ENCODE data around the gene LCT.
"Not testable (repeated sequence)": the region's sequence is repeated elsewhere in the genome, so short reads cannot be mapped to it uniquely, and the experiment has no call there.

Gene LCT

DNA sequence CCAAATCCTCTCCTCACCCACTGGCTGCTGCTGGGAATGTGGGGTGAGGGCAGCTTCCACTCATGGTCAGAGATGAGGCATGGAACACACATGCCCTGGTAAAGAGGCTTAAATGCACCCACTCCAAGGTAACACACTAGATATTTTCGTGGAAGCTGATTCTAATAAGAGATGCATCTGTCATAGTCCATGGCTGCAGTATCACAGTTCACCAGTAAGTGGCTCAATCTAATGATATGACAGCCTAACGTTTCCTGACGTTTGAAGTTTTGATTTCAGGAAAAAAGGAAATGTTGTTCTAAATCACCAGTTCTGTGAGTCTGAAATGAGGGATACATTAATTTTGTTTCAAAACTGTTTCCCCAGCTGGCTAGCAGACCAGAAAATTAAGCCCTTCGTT is 38.2 kb downstream of the LCT start:
- Histone ChIP-seq H3K4me1 (ENCODE audit: control insufficient read depth, insufficient read depth, low read length) (no peaks in the 10 kb centered on the region), H3K36me3 (ENCODE audit: control insufficient read depth, insufficient read depth, low read length) (no peaks in the 10 kb centered on the region), H3K27me3 (ENCODE audit: control insufficient read depth, insufficient read depth, low read length, poor library complexity, severe bottlenecking) (no peaks in the 10 kb centered on the region), H3K4me3 (ENCODE audit: insufficient read depth, low read depth, low read length) (no peak overlapping the region), H3K9me3 (ENCODE audit: control insufficient read depth, low read length) (no peaks in the 10 kb centered on the region), H3K27ac (ENCODE audit: insufficient read depth, low read depth, low read length, poor library complexity, severe bottlenecking) (no peak overlapping the region)
- 79 to 88% methylated on average over 4 of the region's 4 CpGs for WGBS, 2 experiments

DNA sequence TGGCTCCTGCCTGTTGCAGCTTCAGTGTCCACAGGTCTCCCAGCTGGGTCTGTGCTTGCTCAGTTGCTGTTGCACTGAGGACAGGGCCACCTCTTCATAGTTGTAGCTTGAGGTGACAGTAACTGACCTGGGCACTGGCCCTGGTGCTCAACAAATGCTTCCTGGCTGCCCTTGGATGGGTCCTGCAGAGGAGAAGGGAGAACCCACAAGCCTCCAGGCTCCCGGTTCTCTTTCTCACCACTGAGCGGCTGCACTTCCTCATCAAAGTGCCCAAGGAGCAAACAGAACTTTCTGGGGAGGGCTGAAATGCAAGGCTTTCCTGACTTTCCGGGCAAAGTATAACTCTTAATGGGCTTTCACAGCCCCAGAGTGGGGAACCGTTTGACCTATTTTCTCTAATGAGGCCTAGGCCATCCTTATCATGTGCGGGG is 38.7 kb downstream of the LCT start:
- 75 to 77% methylated on average over 5 of the region's 5 CpGs for WGBS, 2 experiments
- Histone ChIP-seq H3K4me1 (ENCODE audit: control insufficient read depth, insufficient read depth, low read length) (no peaks in the 10 kb centered on the region), H3K4me3 (ENCODE audit: insufficient read depth, low read depth, low read length) (no peak overlapping the region), H3K9me3 (ENCODE audit: control insufficient read depth, low read length) (no peaks in the 10 kb centered on the region), H3K36me3 (ENCODE audit: control insufficient read depth, insufficient read depth, low read length) (no peaks in the 10 kb centered on the region), H3K27ac (ENCODE audit: insufficient read depth, low read depth, low read length, poor library complexity, severe bottlenecking) (no peak overlapping the region), H3K27me3 (ENCODE audit: control insufficient read depth, insufficient read depth, low read length, poor library complexity, severe bottlenecking) (no peaks in the 10 kb centered on the region)

DNA sequence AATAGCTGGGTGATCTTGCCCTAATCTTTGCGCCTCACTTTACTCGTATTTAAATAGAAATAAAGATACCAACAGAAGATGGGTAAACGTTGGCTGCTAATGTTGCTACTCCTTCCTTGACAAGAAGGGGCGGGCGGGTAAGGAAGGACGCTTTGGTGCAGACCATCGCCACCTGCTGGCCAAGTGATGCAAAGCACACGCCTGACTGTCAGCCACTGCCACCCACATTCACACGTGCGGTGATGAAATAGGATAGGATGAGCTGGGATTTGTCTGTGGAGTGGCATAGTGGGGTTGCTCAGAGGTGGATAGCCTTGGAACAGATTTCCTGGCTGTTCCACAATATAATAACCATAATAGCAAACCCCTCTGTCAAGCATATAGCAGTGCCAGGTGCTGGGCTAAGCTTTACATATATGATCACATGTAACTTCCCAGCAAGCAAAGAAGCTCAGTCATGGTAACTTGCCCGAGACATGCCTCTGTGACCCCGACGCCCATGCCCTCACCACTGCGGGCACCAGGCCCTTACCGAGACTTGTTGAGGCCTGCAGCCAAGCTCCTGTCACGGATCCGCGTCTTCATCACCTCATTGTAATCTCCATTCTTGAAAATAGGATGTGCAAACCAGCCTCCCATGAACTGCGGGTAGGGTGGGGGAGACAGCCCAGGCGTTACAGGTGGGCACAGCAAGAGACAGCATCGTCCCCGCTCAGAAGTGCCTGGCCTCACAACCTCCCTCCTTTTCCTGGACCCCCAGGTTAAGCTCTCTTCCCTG is 39.3 kb downstream of the LCT start:
- Histone ChIP-seq H3K27ac (ENCODE audit: insufficient read depth, low read depth, low read length, poor library complexity, severe bottlenecking) (no peak overlapping the region), H3K9me3 (ENCODE audit: control insufficient read depth, low read length) (no peaks in the 10 kb centered on the region)
- 55 to 60% methylated on average over 20 to 22 of the region's 22 CpGs for WGBS, 2 experiments

DNA sequence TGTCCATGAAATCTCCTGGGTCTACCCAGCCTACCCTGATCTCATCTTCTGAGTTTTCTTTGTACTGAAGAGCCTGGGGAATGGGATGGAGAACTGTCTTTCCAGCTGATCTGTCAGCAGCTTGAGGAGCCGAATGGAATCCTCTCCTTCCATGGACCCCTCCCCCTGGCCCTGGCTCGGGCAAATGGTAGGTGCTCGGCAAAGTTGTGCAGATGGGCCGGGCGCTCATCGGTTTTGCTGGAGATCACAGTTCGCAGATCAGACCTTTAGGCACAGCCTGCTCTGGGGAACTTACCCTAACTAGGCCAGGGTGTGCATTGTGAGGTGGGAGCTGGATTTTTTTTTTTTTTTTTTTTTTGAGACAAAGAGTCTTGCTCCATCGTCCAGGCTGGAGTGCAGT is 40.4 kb downstream of the LCT start:
- Histone ChIP-seq H3K4me1 (ENCODE audit: control insufficient read depth, insufficient read depth, low read length) (peaks cover 7% of the 10 kb centered on the region), H3K27me3 (ENCODE audit: control insufficient read depth, insufficient read depth, low read length, poor library complexity, severe bottlenecking) (no peaks in the 10 kb centered on the region), H3K36me3 (ENCODE audit: control insufficient read depth, insufficient read depth, low read length) (no peaks in the 10 kb centered on the region), H3K27ac (ENCODE audit: insufficient read depth, low read depth, low read length, poor library complexity, severe bottlenecking) (no peak overlapping the region), H3K4me3 (ENCODE audit: insufficient read depth, low read depth, low read length) (no peak overlapping the region), H3K9me3 (ENCODE audit: control insufficient read depth, low read length) (no peaks in the 10 kb centered on the region)
- whole genome bisulfite sequencing, 2 experiments: 95% methylated on average over 8 of the region's 8 CpGs

More for the DNA sequence above, 39.3 kb downstream of the LCT start:
- Histone ChIP-seq H3K4me1 (ENCODE audit: control insufficient read depth, insufficient read depth, low read length) (no peaks in the 10 kb centered on the region), H3K4me3 (ENCODE audit: insufficient read depth, low read depth, low read length) (no peak overlapping the region), H3K36me3 (ENCODE audit: control insufficient read depth, insufficient read depth, low read length) (no peaks in the 10 kb centered on the region), H3K27me3 (ENCODE audit: control insufficient read depth, insufficient read depth, low read length, poor library complexity, severe bottlenecking) (no peaks in the 10 kb centered on the region)

DNA sequence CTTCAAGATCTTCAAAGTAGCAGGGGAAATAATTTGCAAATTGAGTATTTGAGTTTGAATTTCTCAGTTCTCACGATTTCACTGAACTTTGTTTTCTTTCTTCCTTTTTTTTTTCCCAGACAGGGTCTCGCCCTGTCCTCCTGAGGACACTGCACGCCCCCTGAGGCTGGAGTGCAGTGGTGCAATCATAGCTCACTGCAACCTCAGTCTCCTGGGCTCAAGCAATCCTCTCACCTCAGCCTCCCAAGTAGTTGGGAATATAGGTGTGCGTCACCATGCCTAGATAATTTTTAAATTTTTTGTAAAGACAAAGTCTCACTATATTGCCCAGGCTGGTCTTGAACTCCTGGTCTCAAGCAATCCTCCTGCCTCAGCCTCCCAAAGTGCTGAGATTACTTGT is 41.3 kb downstream of the LCT start:
- not testable (repeated sequence) for H3K36me3 ChIP-seq (ENCODE audit: control insufficient read depth, insufficient read depth, low read length); H3K27ac ChIP-seq (ENCODE audit: insufficient read depth, low read depth, low read length, poor library complexity, severe bottlenecking); H3K4me3 ChIP-seq (ENCODE audit: insufficient read depth, low read depth, low read length); H3K9me3 ChIP-seq (ENCODE audit: control insufficient read depth, low read length); H3K4me1 ChIP-seq (ENCODE audit: control insufficient read depth, insufficient read depth, low read length); H3K27me3 ChIP-seq (ENCODE audit: control insufficient read depth, insufficient read depth, low read length, poor library complexity, severe bottlenecking)
- 69 to 91% methylated on average over 3 to 4 of the region's 4 CpGs for WGBS, 2 experiments

DNA sequence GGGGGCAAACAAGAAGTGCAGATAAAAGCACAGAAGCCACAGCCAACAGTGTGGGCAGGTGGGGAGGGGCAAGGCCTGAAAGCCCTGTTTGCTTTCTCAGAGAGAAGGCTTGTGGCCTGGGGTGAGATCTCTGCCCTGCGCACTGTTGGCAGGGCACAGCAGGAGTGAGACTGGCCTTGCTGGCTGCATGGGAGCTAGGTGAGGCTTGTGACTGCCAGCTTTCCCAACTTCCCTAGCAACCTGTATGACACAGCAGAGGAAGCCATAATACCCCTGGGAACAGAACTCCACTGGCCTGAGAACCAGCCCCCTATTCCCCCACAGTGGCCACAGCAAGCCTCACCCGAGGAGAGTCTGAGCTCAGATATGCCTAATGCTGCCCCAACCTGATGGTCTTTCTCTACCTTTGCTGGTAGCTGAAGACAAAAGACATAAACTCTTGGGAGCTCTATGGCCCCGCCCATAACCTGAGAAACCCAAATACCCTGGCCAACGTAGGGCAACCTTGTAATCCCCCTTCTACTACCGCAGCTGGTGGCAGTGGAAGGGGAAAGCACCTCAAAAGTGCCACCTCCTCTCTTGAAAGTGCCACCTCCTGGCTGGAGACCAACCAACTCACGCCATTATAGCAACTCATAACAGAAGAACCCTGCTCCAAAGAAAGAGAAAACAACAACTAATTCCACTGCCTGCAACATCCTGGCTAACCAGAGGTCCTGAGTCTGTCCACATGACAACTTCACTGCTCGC is 44.4 kb downstream of the LCT start:
- H3K27me3 ChIP-seq (ENCODE audit: control insufficient read depth, insufficient read depth, low read length, poor library complexity, severe bottlenecking): no peaks in the 10 kb centered on the region
- no peak overlapping the region for H3K27ac ChIP-seq (ENCODE audit: insufficient read depth, low read depth, low read length, poor library complexity, severe bottlenecking)
- H3K4me1 ChIP-seq (ENCODE audit: control insufficient read depth, insufficient read depth, low read length): peaks cover 7% of the 10 kb centered on the region
- no peaks in the 10 kb centered on the region for H3K36me3 ChIP-seq (ENCODE audit: control insufficient read depth, insufficient read depth, low read length)
- WGBS, 2 experiments: 77 to 80% methylated on average over 7 of the region's 7 CpGs
- H3K9me3 ChIP-seq (ENCODE audit: control insufficient read depth, low read length): no peaks in the 10 kb centered on the region
- no peak overlapping the region for H3K4me3 ChIP-seq (ENCODE audit: insufficient read depth, low read depth, low read length)

DNA sequence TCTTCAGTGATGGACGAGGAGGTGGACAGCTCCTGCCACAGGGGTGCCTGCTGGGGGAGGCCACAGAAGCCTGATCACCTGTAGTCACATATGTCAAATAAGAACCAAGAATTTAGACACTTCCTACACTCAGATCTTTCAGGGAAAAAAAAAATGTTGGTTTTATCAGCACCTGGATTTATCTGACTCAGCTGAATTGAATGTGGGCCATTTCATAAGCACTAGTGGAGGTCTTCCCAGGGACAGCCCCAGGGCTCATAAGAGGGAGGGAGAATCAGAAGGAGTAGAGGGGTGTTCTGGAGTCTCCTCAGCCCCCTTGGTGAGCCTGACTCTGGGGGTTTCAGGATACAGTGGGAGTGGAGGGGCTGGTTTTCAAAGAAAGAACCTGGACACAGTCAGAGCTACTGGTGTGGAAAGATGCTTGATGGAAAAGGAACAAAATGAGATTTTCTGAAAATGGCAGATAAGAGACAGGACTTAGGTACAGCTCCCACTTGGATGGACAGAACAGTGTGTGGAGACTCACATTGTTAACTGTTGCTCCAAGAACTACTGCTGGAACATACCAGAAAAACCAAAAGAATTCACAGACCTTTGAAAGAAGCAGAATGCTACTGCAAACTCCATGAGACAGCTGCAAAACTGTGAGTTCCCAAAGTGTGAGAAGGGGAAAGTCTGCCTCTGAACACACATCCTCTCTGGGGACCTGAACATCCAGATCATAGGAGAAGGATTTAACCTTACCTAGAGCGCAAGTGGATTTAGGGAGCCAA is 45.4 kb downstream of the LCT start:
- no peak overlapping the region for H3K27ac ChIP-seq (ENCODE audit: insufficient read depth, low read depth, low read length, poor library complexity, severe bottlenecking)
- peaks cover 7% of the 10 kb centered on the region for H3K4me1 ChIP-seq (ENCODE audit: control insufficient read depth, insufficient read depth, low read length)
- H3K4me3 ChIP-seq (ENCODE audit: insufficient read depth, low read depth, low read length): no peak overlapping the region
- no peaks in the 10 kb centered on the region for H3K9me3 ChIP-seq (ENCODE audit: control insufficient read depth, low read length)
- H3K27me3 ChIP-seq (ENCODE audit: control insufficient read depth, insufficient read depth, low read length, poor library complexity, severe bottlenecking): no peaks in the 10 kb centered on the region
- H3K36me3 ChIP-seq (ENCODE audit: control insufficient read depth, insufficient read depth, low read length): no peaks in the 10 kb centered on the region
- WGBS, 2 experiments: 91 to 100% methylated on average over 2 of the region's 2 CpGs

DNA sequence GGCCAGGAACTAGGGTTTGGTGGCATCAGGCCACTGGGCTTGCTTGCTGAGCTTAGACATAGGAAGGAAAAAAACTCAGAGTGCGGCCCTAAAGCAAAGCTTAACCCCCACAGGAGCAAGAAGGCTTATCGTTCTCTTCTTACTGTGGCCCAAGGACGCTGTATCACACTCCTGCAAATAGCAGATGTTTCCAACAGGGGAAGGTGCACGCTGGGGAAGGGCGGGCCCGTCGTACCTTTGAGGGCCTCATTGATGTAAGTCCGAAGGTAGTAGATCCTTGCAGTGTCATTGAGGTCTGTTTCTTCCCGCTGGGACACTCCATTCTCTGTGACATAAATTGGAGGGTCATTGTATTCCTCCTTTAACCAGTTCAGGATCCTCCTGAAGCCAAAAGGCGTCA is 46.6 kb downstream of the LCT start:
- no peaks in the 10 kb centered on the region for H3K27me3 ChIP-seq (ENCODE audit: control insufficient read depth, insufficient read depth, low read length, poor library complexity, severe bottlenecking)
- peaks cover 7% of the 10 kb centered on the region for H3K4me1 ChIP-seq (ENCODE audit: control insufficient read depth, insufficient read depth, low read length)
- no peaks in the 10 kb centered on the region for H3K36me3 ChIP-seq (ENCODE audit: control insufficient read depth, insufficient read depth, low read length)
- 91 to 94% methylated on average over 10 of the region's 10 CpGs for WGBS, 2 experiments
- no peak overlapping the region for H3K27ac ChIP-seq (ENCODE audit: insufficient read depth, low read depth, low read length, poor library complexity, severe bottlenecking)
- H3K9me3 ChIP-seq (ENCODE audit: control insufficient read depth, low read length): no peaks in the 10 kb centered on the region
- no peak overlapping the region for H3K4me3 ChIP-seq (ENCODE audit: insufficient read depth, low read depth, low read length)

DNA sequence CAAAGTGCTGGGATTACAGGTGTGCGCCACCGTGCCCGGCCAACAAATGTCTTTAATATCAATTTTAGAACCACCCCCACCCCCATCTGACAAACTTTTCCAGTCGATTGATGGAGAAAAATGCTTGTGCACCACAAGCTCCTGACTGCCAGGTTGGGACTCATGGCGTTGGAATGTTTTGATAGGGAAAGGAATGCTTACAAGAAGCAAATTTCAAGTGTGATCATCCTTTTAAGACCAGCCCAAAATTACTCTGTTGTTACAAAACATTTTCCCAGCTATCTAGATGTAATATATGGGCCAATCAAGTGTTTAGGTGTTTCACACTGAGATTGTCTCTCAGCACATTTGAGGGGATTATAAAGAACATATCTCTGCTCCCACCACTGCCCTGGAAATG is 50.2 kb downstream of the LCT start:
- 94 to 99% methylated on average over 5 of the region's 5 CpGs for WGBS, 2 experiments

DNA sequence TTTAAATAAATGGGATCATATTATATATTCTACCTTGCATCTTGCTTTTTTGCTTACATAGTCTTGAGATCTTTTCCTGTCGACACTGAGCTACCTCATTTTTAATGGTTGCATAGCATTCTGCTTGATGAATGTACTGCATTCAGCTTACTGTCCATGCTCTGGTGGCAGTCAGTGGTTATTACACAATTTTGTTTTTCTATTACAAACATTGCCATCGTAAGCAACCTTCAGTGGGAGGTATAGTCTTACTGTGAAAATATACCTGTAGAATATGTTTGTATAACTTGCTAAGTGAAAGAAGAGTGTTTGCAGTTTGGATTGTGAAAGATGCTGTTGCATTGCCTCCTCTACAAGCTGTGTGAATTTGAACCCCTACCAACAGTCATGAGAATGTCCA is 52.0 kb downstream of the LCT start:
- Histone ChIP-seq H3K27ac (ENCODE audit: insufficient read depth, low read depth, low read length, poor library complexity, severe bottlenecking) (no peak overlapping the region), H3K4me3 (ENCODE audit: insufficient read depth, low read depth, low read length) (no peak overlapping the region), H3K9me3 (ENCODE audit: control insufficient read depth, low read length) (no peaks in the 10 kb centered on the region), H3K27me3 (ENCODE audit: control insufficient read depth, insufficient read depth, low read length, poor library complexity, severe bottlenecking) (no peaks in the 10 kb centered on the region), H3K36me3 (ENCODE audit: control insufficient read depth, insufficient read depth, low read length) (peaks cover 26% of the 10 kb centered on the region), H3K4me1 (ENCODE audit: control insufficient read depth, insufficient read depth, low read length) (no peaks in the 10 kb centered on the region)
- WGBS, 2 experiments: 100% methylated on average over 2 of the region's 2 CpGs

More for the DNA sequence above, 50.2 kb downstream of the LCT start:
- Histone ChIP-seq H3K27ac (ENCODE audit: insufficient read depth, low read depth, low read length, poor library complexity, severe bottlenecking) (no peak overlapping the region), H3K36me3 (ENCODE audit: control insufficient read depth, insufficient read depth, low read length) (peaks cover 9% of the 10 kb centered on the region), H3K27me3 (ENCODE audit: control insufficient read depth, insufficient read depth, low read length, poor library complexity, severe bottlenecking) (no peaks in the 10 kb centered on the region), H3K9me3 (ENCODE audit: control insufficient read depth, low read length) (no peaks in the 10 kb centered on the region), H3K4me1 (ENCODE audit: control insufficient read depth, insufficient read depth, low read length) (peaks cover under 1% of the 10 kb centered on the region), H3K4me3 (ENCODE audit: insufficient read depth, low read depth, low read length) (no peak overlapping the region)

All from ectodermal cell (in vitro differentiated cells).